IPS DF 19.7 (cell line): ENCODE measurements around the gene RAB41.
A peak's percentile ranks its signal among the peaks of the same experiment; 100 is the strongest.
"Not testable (repeated sequence)": the region's sequence is repeated elsewhere in the genome, so short reads cannot be mapped to it uniquely, and the experiment has no call there.

ENCODE experiments used
- DNase-seq: peaks from one replicate; pipeline ENCODE4 v3.0.0-alpha.2; 2013; ENCODE audit warnings: low read depth, low spot score

Gene RAB41

GRCh38 chrX:70281951-70282350 lies at the start of gene RAB41:
Gene RAB41, plus strand, starts transcription at chrX:70282172. Its CDS starts 46 bp downstream, at chrX:70282218.
- DNase-seq, result no peak

GRCh38 chrX:70234355-70234754 lies 47.6 kb upstream of the RAB41 start, which contains the start of gene AWAT1:
Gene AWAT1, plus strand, starts transcription at chrX:70234655. Its CDS starts 41 bp downstream, at chrX:70234696.
- no peak for DNase-seq

DNA sequence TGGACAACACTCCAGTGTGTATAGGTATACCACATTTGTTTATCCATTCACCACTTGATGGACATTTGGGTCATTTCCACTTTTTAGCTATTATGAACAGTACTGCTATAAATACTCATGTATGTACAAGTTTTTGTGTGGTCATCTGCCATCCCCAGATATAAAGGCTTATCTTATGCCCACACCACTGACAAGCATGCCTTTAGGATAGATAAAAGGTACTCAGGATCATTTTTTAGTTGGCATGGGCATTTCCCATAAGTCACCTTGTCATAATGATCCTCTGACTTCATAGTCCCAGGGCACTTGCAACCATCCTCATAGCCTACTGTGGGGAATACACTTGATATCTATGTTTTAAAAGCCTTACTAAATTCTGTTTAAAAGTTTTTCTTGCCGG lies 41.2 kb upstream of the RAB41 start:
- no peak for DNase-seq

- DNase-seq, result no peak
These were observed 40.5 kb upstream of the RAB41 start for GRCh38 chrX:70241501-70241900.

DNA sequence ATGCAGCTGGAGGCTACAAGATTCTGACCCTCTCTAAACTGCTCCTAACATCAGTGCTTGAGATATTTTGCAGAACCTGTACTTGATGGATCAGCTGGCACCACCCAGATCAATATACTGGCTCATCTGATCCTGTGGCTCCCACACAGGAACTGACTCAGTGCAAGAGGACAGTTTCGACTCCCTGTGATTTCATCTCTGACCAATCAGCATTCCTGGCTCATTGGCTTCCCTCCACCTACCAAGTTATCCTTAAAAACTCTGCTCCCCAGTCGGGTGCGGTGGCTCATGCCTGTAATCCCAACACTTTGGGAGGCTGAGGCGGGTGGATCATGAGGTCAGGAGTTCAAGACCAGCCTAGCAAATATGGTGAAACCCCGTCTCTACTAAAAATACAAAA lies 38.4 kb upstream of the RAB41 start:
- DNase-seq, result not testable (repeated sequence)

DNA sequence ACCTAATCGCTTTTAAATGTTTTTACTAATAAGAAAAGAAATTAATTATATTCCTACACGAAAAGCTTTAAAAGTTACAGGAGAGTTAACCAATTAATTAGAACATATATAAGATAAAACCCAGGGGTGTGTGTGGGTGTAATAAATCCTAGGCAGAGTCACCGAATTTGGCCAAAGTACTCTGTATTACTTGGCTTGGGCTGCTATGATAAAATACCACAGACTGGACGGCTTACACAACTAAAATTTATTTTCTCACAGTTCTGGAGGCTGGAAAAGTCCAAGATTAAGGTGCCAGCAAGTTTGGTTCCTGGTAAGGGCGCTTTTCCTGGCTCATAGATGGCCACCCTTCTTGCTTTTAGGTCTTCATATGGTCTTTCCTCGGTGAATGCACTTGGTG lies 37.1 kb upstream of the RAB41 start:
- DNase-seq, result no peak

- no peak for DNase-seq
These were observed 34.7 kb upstream of the RAB41 start for GRCh38 chrX:70247252-70247651.

DNA sequence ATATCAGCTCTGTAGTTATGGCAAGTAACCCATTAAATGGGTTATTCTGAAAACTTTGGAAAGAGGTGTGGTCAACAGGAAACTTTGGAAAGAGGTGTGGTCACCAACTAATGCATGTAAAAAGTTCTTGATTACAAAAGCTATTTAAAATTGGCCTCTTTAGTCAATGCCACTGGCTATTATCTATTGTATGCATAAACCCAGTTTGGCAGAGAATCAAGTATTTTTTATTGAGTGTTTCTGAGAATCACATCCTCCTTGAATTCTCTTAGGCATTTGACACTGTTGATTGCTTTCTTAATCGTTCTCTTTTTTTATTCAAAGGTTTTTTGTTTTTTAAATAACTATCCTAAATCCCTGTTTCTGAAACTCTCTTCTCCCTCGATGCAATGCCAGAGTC lies 29.5 kb upstream of the RAB41 start:
- DNase-seq, result no peak

GRCh38 chrX:70253377-70254062 lies 28.5 kb upstream of the RAB41 start:
- no peak for DNase-seq

GRCh38 chrX:70254063-70254400 lies 27.9 kb upstream of the RAB41 start:
- no peak for DNase-seq

- DNase-seq, result no peak
These were observed 27.1 kb upstream of the RAB41 start for GRCh38 chrX:70254909-70255308.

- DNase-seq, result no peak
These were observed 26.5 kb upstream of the RAB41 start for GRCh38 chrX:70255452-70255851.

DNA sequence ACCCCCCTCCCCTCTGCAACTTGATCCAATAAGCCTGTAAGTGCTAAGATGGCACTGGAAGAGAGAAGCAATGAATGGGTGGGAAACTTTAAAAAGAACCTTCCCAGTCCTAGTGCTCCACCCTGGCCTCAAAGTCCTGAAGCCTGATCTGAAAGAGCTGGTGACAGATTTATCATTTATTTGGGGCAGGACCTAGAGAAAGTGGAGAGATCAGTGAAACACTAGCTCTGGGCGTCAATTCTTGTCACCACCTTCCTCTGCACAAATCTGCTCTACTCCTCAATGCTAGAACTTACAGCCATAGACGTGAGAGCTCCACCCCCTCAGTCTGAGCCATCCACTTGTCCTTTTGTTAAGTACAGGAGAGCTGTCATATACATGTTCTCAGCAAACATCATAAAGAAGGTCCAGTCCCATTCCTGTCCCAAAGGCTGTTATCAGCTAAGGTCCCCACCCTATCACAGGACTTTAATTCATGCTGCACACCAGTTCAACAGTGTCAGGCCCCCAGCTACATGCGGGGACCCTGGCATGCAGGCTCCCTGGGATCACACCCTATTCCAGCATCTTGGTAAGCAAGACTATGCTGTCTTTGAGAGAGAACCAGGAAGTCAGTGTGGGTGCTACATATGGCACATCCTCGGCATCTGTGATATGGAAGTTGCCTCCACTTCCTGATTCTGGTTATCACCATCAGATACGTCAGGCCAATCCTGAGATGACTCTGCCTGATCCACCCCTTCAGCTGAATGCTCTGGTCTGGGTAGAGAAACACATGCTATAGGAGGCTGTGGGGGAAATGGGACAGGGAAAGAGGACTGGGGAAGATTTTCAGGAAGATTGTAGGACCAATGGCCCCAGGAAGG lies 24.3 kb upstream of the RAB41 start:
- DNase-seq, result no peak

DNA sequence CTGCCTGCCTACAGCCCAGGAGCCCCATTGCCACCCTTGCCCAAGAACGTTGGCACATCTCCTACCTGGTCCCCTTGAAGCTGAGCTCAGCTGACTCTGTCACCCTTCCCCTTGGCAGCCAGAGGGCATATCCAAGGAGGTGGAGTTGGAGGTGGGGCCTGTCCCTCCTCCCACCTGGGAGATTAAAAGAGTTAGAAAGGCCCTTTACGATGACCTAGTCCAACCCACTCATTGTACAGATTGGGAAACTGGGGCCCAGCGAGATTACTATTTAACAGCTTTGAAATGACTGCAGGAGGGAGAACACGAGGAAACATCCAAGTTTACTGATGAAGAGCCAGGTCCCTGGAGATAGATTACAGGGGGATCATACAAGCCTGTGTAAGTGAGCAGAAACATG lies 21.9 kb upstream of the RAB41 start, which contains the start of gene P2RY4:
Gene P2RY4 (minus strand): TSS at position 101 of the 400 bp plus-strand sequence. CDS start 580 bp downstream, outside the sequence.
- DNase-seq, result no peak

DNA sequence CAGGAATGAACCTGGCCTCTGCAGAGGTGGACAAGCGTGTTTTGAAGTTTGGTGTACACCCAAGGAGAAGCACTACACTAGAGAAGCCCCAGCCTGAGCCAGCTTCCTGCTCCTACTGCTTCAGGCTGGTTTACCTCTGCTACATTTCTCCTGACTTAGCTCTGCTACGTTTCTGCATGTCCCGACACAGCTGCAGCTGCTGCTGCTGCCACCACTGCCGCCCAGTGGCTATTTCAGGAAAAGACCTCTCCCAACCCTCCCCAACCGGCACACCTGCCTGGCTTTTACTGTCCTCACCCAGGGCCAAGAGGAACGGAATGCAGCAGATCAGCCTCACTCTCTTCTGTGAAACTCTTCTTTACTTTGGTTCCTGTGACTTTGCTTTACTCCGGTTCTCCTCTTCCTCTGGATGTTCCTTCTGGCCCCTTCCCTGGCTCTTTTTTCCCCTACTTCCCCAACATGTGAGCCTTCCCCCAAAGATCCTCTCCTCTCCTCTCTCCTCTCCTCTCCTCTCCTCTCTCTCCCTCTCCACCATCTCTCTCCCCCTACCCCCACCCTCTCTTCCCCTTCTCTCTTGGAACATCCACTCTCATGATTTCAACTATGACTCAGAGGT lies 18.9 kb upstream of the RAB41 start:
- DNase-seq, result peak; percentile 17

- DNase-seq, result no peak
These were observed 17.2 kb upstream of the RAB41 start for GRCh38 chrX:70264784-70265183.

DNA sequence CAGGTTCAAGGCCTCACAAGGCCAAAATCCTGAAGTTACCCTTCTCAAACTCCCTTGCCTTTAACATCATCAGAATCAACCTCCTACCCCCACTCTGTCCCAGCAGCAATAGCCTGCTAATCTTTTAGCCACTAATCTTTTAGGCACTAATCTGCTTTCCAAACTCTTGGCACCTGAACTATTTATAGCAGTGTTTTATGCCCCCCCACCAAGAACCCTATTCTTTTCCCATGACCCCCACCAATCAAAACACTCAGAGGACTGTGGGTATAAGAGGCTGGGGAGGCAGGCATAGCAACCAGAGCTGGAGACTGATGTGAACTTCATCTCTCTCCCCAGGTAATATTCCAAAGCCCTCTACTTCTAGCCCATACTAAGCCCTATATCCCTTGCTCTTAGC lies 13.9 kb upstream of the RAB41 start, which contains the start of gene ARR3:
Gene ARR3 (plus strand): TSS at position 301 of the 400 bp plus-strand sequence. CDS start 1,052 bp downstream, outside the sequence.
- DNase-seq, result no peak

GRCh38 chrX:70274029-70274428 lies 7.9 kb upstream of the RAB41 start:
- not testable (repeated sequence) for DNase-seq

- DNase-seq, result no peak
These were observed 2.9 kb upstream of the RAB41 start for GRCh38 chrX:70279081-70279480.

DNA sequence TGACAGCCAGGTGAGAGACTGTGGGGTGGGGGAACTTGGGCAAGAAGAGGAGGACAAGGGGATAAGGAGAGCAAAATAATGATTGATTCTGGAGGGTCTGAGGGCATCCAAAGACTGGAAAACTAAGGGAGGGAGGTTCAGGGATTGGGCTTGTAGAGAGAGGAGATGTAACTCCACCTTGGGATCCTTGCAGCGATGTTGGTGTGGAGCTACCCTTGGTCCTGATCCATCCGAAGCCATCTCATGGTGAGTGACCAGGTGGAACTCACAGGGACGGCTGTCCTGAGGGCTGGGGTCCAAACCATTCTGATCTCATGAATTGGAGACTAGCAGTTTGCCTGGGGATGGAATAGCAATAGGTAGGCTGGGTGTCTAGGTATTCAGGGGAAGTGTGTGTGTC lies 1.4 kb upstream of the RAB41 start:
- DNase-seq, result no peak

DNA sequence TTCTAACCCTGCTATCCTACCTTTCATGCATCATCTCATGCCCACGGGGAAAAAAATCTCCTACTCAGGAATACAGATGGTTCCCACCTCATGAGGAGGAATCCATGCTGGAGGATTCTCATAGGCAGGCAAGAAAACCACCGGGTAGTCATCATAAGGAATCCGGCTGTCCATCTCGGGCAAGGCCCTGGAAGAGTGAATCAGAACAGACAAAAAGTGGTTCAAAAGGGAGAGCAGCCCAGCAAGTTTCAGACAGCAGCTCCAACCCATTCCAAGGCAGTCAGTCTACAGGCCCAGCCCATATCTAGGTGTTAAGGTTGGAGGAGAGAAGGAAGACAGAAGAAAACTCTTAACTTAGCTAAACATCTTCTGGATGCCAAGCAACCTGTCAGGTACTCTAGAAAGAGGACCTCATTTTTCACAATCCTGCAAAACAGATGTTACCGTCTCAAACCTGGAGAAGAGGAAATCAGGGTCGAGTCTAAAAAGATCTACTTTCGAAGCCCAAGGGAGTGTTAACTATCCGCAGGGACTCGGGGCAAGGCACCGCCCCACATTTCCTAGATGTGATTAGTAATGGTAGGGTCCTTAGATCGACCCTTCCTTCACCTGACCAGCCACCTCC lies 7.3 kb downstream of the RAB41 start:
- DNase-seq, result no peak
